ENCODE measurements around the gene CGNL1.

- TF ChIP-seq CEBPB (IDR thresholded peaks at IDR 0.05) (no peak), EP300 (IDR thresholded peaks at IDR 0.05; ENCODE audit: borderline replicate concordance) (no peak), EGR1 (IDR thresholded peaks at IDR 0.05) (no peak), USF1 (IDR thresholded peaks at IDR 0.05) (no peak), RAD21 (IDR thresholded peaks at IDR 0.05; ENCODE audit: low read depth) (no peak), MAX (IDR thresholded peaks at IDR 0.05) (no peak), TAF1 (IDR thresholded peaks at IDR 0.05; ENCODE audit: low read depth) (no peak), FOXM1 (IDR thresholded peaks at IDR 0.05; ENCODE audit: borderline replicate concordance, low read depth) (no peak), YY1 (IDR thresholded peaks at IDR 0.05; ENCODE audit: low read depth) (no peak), ZBTB7A (IDR thresholded peaks at IDR 0.05; ENCODE audit: low read depth) (no peak), TEAD4 (IDR thresholded peaks at IDR 0.05) (no peak), REST (IDR thresholded peaks at IDR 0.05; ENCODE audit: low read depth) (no peak), TCF12 (IDR thresholded peaks at IDR 0.05; ENCODE audit: low read depth) (no peak)
Measured at GRCh38 chr15:57456559-57456958, 80.3 kb downstream of the CGNL1 start.
